Measurements from ENCODE around the gene EEF1B2. TPM values are rescaled to one million over a fixed set of nuclear protein-coding genes. Genes with fewer than 3 reads are reported as not detected.

The EEF1B2 gene
- total and polyA plus RNA-seq, 2 of the 13 experiments (the other 11 are each of a cell fraction or from before 2014, with no cell fraction given) = 1,284 to 1,731 TPM

DNA sequence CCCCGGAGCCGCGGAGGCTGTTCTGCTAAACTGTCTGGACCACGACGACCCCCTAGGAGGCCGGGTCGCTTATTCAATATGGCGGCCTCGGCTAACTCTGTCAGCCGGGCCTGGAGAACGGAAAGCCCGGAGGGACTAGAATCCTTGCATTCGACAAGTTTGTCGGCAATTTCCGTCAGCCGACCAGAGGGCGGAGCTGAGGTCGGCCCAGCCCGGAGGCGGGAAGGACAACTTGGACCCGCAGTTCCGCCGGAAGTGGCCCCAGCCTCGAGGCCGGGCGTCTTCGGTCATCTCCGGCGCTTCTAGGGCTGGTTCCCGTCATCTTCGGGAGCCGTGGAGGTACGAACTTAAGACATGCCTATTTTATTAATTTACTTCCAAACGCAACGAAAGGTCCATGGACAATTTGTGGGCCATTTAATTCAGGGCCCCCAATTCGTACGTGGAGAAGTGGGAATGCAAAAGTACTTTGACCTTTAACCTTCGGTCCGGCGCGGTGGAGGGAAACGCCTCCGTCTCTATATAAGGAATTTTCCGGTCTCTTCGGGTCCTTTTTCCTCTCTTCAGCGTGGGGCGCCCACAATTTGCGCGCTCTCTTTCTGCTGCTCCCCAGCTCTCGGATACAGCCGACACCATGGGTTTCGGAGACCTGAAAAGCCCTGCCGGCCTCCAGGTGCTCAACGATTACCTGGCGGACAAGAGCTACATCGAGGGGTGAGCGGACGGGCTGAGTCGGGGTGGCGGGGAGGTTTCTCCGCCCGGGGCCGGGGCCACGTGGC, at the start of gene EEF1B2, which contains the start of gene NDUFS1 (continued):
- TF ChIP-seq ZNF605 (CRISPR knock-in tag; IDR thresholded peaks at IDR 0.05) (peak; percentile 96), MIER2 (CRISPR knock-in tag; IDR thresholded peaks at IDR 0.05) (peak; percentile 37; the same call in 1 of the 2 replicates), TAF1 (CRISPR knock-in tag; IDR thresholded peaks at IDR 0.05) (peak; percentile 76), TEF (CRISPR knock-in tag; IDR thresholded peaks at IDR 0.05) (peak; percentile 37; the same call in 1 of the 2 replicates), NFYC (CRISPR knock-in tag; IDR thresholded peaks at IDR 0.05) (peak; percentile 11; the same call in 1 of the 2 replicates), FOXJ3 (CRISPR knock-in tag; IDR thresholded peaks at IDR 0.05; ENCODE audit: borderline replicate concordance) (peak; percentile 74), CAMTA2 (CRISPR knock-in tag; IDR thresholded peaks at IDR 0.05; ENCODE audit: borderline replicate concordance) (peak; percentile 59; the same call in 1 of the 2 replicates), ZNF343 (CRISPR knock-in tag; IDR thresholded peaks at IDR 0.05) (no peak; the same call in 1 of the 2 replicates), BHLHE40 (IDR thresholded peaks at IDR 0.05; ENCODE audit: low read length) (peak; percentile 28; the same call in 1 of the 2 replicates), ZNF850 (CRISPR knock-in tag; conservative IDR thresholded peaks at IDR 0.05) (peak; percentile 81; the same call in 1 of the 2 replicates), ZNF333 (CRISPR knock-in tag; IDR thresholded peaks at IDR 0.05; ENCODE audit: borderline replicate concordance) (peak; percentile 70; the same call in 1 of the 2 replicates), KLF12 (CRISPR knock-in tag; IDR thresholded peaks at IDR 0.05; ENCODE audit: borderline replicate concordance) (peak; percentile 82; the same call in 1 of the 2 replicates), MZF1 (CRISPR knock-in tag; IDR thresholded peaks at IDR 0.05; ENCODE audit: borderline replicate concordance) (0 out of 2 replicates have a peak, but pooled peaks have one; percentile 52)
- TF ChIP-seq, protein P1, sequence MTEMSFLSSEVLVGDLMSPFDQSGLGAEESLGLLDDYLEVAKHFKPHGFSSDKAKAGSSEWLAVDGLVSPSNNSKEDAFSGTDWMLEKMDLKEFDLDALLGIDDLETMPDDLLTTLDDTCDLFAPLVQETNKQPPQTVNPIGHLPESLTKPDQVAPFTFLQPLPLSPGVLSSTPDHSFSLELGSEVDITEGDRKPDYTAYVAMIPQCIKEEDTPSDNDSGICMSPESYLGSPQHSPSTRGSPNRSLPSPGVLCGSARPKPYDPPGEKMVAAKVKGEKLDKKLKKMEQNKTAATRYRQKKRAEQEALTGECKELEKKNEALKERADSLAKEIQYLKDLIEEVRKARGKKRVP (CRISPR knock-in tag; IDR thresholded peaks at IDR 0.05) = peak in 1 of 2 experiments; percentile 58; a peak in 2 of 4 replicates
- TF ChIP-seq, protein P2, sequence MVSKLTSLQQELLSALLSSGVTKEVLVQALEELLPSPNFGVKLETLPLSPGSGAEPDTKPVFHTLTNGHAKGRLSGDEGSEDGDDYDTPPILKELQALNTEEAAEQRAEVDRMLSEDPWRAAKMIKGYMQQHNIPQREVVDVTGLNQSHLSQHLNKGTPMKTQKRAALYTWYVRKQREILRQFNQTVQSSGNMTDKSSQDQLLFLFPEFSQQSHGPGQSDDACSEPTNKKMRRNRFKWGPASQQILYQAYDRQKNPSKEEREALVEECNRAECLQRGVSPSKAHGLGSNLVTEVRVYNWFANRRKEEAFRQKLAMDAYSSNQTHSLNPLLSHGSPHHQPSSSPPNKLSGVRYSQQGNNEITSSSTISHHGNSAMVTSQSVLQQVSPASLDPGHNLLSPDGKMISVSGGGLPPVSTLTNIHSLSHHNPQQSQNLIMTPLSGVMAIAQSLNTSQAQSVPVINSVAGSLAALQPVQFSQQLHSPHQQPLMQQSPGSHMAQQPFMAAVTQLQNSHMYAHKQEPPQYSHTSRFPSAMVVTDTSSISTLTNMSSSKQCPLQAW (CRISPR knock-in tag; IDR thresholded peaks at IDR 0.05) = peak; percentile 71
- TF ChIP-seq, protein P3, sequence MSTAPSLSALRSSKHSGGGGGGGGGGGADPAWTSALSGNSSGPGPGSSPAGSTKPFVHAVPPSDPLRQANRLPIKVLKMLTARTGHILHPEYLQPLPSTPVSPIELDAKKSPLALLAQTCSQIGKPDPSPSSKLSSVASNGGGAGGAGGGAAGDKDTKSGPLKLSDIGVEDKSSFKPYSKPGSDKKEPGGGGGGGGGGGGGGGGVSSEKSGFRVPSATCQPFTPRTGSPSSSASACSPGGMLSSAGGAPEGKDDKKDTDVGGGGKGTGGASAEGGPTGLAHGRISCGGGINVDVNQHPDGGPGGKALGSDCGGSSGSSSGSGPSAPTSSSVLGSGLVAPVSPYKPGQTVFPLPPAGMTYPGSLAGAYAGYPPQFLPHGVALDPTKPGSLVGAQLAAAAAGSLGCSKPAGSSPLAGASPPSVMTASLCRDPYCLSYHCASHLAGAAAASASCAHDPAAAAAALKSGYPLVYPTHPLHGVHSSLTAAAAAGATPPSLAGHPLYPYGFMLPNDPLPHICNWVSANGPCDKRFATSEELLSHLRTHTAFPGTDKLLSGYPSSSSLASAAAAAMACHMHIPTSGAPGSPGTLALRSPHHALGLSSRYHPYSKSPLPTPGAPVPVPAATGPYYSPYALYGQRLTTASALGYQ (CRISPR knock-in tag; IDR thresholded peaks at IDR 0.05) = peak; percentile 63; the same call in 1 of the 2 replicates
- TF ChIP-seq, protein P4, sequence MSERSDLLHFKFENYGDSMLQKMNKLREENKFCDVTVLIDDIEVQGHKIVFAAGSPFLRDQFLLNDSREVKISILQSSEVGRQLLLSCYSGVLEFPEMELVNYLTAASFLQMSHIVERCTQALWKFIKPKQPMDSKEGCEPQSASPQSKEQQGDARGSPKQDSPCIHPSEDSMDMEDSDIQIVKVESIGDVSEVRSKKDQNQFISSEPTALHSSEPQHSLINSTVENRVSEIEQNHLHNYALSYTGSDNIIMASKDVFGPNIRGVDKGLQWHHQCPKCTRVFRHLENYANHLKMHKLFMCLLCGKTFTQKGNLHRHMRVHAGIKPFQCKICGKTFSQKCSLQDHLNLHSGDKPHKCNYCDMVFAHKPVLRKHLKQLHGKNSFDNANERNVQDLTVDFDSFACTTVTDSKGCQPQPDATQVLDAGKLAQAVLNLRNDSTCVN (CRISPR knock-in tag; IDR thresholded peaks at IDR 0.05; ENCODE audit: borderline replicate concordance) = 0 out of 2 replicates have a peak, but pooled peaks have one; percentile 36
- TF ChIP-seq, protein P5, sequence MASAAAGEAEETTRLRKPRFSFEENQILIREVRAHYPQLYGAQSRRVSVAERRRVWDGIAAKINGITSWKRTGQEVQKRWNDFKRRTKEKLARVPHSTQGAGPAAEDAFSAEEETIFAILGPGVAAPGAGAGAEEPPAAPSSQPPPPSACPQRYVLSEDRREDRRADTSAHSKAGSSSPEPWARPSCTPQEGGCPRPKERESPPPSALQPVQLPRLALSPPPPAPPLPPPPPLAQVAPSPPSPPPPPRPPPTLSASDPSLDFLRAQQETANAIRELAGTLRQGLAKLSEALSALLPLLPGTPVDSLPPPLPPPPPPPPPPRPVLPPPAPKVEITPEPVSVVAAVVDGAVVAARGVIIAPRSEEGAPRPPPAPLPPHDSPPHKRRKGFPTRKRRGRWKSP (CRISPR knock-in tag; IDR thresholded peaks at IDR 0.05) = peak; percentile 68
- TF ChIP-seq, protein P6, sequence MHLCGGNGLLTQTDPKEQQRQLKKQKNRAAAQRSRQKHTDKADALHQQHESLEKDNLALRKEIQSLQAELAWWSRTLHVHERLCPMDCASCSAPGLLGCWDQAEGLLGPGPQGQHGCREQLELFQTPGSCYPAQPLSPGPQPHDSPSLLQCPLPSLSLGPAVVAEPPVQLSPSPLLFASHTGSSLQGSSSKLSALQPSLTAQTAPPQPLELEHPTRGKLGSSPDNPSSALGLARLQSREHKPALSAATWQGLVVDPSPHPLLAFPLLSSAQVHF (CRISPR knock-in tag; IDR thresholded peaks at IDR 0.05) = 0 out of 2 replicates have a peak, but pooled peaks have one; percentile 61
